Stimulated activated CD4-positive, alpha-beta T cell treated with anti-CD3 and anti-CD28 coated beads, Interleukin-15, amount 100 ng/mL, for 48 hours (primary cell): ENCODE measurements around the gene OXGR1.
"Not testable (repeated sequence)": the region's sequence is repeated elsewhere in the genome, so short reads cannot be mapped to it uniquely, and the experiment has no call there.

ENCODE experiments used
- DNase-seq, 2 donors: peaks; one replicate each; pipeline ENCODE4 v3.0.0-alpha.2; 2020; ENCODE audit warnings: low read depth in 2 of 2

OXGR1 gene

DNA sequence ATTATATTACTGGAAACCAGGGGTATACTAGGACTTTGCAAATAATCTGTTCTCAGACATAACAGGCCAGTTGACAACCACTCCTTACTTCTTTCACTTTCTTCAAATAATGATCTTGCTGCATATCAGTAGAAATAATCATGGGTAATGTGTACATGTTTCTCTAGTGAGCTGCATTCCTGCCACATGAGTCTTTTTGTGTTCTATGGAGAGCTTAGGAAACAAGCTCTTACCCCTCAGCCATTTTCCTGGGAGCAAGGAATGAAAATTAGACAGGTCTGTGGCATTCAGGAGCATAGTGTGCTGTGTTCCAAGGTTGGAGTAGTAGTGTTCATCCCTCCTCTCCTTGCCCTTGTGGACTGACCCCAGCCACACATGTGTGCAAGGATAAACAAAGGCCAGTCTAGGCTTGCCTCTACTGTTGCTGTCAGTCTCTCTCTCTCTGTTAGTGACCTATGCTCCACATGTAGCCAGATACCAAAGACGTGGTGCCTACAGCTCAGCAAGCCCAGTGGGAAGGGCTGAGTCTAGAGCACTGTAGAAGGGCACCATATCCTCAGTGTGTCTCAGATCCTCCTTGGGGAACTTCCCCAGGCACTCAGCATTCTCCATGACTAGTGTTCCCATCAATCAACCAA is 11.5 kb upstream of the OXGR1 start:
- DNase-seq = no peak

DNA sequence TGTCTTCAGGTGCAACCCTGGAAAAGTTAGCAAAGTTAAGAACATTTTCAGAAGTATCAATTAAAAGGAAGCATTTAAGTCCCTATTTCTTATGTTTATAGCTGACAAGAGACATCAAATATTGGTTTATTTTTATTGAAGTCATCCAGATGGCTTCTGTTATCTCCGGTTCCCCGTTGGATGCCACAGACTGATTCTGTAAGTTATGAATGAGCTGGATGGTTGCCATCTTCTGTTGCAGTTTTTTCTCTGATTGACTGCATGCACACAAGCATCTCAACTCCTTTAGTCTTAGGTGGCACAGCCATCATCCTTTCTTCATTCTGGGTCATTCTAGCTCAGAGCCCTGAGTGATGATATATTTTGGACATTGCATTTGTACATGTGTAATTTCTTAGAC is 10.6 kb upstream of the OXGR1 start:
- no peak for DNase-seq

DNA sequence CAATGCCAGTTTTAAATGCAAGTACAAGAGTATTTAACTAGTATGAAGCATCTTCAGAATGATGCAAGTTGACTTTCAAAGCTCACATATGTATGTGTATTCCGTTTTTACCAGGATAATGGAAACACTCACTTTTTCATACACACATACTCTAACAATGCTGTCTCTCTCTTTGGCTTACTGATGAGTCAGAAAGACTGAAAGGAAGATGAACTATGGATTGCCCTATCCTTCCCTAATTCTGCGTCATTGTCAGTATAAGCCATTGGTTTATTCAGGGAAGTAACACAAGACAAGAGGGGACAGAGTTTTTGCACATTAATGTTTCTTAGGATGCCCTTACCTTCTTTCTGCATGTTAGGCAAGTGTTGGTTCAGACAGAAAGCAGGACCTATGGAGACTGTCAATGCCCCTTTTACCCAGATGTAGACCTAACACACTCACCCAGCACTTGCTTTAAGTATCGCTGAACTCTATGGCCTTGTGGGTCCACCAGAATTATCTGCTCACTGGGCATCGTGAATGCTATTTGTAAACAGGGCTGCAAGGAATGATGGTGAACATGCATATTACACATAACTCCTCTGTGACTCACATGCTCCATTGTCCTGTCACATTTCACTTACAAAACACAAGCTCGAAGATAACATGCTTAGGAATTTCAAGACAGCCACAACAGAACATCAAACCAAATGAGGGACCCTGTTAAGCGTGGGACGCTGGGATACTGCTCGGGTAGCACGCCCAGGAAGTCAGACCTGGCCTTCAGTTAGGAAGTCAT is 10.0 kb upstream of the OXGR1 start:
- DNase-seq = no peak

DNA sequence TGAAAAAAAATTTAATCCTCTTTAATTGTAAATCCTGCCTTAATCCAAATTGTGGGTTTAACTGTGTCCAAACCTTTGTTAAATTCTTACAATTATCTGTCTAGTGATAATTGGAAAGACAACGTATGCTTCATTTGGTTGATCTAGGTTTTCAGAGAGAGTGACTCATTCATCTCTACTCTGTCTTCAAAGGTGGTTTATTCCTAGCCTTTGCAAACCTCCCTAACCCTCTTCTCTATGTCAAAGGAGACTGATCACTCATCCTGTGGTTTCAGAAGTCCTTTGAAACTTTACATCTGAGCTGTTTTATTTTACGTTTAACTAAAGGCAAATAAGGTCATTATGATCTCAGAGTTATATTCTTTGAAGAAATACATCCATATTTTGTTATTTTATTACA is 8.8 kb upstream of the OXGR1 start:
- no peak for DNase-seq

DNA sequence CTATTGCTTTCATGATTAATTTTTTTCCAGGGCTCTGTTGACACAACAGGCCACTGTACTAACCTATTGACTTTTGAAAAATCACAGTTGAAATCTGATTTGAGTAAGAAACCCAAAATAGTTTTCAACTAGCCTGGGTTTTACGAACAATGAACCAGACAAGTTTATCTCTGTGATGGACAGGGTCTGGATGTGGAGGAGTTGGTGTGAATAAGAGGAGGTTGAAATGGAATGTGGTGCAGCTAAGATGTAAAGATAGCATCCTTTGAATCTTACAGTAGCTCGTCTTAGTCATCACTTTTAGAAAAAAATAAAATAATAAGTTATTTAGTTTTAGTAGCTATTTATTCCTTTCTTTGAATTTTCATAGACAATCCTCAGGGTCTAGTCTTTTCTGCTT is 8.3 kb upstream of the OXGR1 start:
- no peak for DNase-seq

DNA sequence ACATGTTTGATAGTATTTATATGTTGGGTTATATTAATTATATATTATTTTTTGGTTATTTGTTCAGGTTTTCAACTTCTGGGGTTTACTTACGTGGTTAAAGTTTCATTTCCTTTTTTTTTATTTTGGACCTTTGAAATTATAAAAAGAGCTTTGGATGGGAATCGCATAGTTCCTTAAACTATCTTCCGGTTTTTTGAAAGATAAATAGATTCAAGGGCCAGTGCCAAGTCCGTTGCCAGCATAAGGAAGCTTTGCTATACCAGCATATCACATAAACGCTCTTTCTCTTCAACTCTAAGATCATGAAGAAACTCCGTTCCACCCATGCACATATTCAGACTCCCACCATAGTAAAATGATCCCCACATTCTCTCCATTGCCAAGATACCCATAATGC is 7.4 kb upstream of the OXGR1 start:
- DNase-seq = no peak

DNA sequence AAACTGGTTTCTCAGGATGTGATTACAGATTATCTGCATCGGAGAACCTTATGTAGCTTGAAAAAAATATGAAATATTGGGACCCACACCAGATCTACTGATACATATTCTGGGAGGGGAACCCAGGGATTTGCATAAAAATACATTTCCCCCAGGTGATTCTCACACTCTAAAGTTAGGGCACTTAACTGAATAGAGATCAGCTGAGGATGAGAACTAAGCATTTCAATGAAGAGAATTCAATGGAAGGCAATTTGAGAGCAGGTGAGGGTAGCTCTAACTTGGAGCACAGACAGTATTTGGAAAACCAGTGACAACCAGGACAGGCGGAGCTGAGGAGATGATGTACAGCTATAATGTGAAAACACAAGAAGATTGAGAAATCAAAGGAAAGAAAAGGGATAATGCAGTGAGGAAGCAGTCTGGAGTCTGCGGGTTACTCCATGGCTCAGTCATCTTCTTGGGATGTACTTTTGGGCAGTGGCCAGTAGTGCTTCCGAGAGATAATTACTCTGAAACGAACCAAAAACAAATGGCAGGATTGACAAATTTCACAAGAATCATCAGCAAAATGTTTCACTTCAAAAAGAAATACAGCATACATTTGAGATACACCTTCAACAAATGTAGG is 6.1 kb upstream of the OXGR1 start:
- DNase-seq = no peak

DNA sequence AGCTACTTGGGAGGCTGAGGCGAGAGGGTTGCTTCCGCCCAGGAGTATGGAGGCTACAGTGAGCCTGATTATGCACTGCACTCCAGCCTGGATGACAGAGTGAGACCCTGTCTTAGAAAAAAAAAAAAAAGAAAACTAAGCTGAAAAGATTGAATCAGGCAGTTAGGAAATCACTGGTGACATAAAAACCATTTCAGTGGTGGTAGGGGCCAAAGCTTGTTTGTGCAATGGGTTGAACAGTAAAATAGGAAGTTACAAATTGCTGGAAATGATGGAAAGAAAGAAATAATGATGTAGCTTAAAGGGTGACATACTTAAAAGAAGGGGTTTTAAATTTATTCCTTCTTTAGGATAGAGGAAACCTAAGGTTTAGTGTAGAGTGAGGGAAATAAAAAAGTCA is 4.8 kb upstream of the OXGR1 start:
- no peak for DNase-seq

DNA sequence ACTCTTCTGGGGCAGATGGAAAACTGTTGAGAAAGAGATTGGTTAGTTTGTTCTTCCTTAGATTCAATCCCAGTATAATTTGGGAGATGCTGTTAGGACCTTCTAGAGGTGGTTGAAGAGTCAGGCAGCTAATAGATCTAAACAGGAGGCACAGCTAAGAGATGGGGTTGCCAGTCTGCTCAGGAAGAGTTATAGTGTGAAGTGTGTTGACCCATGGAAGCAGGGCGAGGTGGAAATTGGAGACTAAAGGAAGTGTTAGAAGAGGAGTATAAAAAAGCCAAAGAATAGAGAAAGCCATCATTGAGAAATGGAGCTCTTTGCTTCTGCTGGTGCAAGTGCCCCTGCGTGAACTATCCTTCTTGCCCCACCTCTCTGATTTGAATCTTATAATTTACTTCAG is 3.8 kb upstream of the OXGR1 start:
- no peak for DNase-seq

DNA sequence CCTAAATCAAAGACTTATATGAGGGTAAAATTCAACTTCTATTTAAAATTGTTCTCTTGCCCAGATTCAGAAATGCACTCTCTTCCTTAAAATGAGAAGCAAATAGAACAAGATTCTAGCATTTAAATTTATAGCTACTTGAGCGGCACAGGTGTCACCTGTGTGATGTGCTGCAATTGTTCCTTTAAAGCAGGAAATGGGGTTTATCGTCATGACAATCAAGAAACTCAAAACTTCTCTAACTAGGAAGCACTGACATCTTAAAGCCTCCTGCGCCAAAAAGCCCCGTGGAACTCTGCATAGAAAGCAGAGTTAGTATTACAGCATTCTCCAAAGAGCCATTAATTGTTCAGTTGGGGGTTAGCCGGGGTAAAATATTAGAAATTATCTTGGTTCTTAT is 2.6 kb upstream of the OXGR1 start:
- no peak for DNase-seq

DNA sequence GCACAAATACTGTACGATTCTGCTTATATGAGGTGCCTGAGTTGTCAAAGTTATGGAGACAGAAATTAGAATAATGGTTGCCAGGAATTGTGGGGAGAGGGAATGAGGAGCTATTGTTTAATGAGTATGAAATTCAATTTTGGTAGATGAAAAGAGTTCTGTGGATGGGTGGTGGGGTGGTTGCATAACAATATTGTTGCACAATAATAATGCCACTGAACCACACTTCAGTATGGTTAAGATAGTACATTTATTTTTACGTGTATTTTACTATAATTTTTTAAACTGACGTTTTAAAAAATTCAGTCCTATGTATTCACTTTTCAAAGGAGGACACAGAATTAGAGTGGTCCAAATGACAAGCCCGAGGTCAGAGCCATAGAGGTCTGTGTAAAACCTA is 1.8 kb upstream of the OXGR1 start:
- DNase-seq = no peak

DNA sequence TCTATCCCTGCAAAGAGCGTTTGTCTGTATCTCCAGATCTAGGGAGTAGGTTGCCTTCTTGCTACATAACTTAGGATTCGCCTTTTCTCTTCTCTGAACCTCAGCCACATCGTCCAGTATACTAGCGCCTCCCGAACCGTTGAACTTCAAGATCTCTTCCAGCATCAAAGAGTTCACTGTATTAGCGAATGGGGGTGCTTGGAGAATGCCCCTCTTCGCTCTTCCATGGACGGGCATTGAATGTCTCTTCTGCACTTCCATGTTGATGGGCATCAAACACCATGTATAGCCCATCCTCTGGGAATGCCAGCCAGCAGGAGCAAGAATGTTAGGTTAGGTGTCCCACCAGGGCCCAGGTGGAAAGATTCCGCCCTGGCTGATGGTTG is 575 bp upstream of the OXGR1 start:
- no peak for DNase-seq

DNA sequence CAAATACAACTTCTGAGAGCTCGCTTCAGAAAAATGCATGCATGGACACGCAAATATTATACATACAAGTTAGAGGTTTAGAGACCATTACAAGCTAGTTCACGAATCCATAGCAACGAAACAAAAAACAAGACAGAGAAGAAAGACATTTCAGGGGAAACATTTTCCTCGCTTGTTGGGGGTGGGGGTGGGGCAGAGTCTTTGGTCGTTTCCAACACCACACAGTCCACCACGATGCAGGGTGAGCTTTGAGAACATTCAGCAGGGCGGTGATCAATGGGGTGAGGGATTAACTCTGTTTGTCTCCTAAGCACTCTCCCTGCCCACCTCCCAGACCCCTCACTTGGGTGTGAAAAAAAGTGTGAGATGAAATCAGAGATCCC is 651 bp downstream of the OXGR1 start:
- DNase-seq = no peak

DNA sequence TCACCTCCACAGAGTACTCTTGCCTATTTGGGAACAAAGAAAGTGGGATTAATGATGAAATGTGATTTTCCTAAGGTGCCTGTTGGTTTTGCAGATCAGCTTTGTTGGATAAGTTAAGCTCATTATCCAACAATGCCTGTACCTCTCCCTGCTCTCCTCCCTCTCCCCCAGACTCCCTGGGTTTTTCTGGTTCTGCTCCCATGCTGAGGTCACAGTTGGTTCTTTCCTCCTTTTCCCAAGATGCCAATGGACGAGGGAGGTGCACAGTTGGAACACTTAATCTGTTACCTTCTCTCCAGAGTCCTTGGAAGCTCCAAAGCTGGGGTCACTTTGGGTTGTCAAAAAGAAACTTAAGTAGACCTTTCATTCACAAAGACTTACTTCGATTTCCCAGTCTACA is 1.6 kb downstream of the OXGR1 start:
- no peak for DNase-seq

DNA sequence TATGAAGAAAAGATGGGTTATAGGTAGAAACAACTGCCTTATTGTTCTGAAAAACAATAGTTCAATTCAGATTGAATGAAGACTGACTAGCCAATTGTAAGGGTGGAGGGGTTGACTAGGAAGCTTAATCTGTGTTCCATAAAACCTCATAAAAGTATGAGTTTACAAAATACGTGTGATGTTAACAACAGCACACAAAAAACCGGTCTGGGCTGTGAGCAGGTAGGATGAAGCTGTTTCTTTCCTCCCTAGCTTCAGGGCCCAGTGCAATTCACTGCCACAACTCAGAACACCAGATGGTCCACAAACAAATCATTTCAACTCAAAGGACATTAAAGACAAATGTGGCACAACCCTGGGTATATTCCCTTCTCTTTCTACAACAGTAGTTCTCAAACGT is 3.2 kb downstream of the OXGR1 start:
- DNase-seq = no peak

DNA sequence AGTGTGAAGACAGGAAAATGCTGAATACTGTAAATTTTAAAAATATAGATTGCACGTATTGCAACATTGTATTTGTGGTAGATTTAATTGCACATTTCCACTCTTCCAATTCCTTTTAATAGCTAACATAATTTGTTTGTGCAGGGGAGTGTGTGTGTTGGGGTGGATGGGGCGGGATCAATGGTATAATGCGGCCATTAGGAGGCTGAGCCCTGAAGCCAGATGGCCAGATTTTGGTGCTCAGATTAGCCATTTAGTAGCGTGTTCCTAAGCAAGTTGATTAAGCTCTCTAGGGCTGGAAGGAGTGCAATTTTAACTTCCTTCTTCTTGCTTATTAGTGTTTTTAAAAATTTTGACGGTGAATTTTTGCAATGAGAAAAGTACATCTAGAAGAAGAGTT is 5.8 kb downstream of the OXGR1 start:
- no peak for DNase-seq

DNA sequence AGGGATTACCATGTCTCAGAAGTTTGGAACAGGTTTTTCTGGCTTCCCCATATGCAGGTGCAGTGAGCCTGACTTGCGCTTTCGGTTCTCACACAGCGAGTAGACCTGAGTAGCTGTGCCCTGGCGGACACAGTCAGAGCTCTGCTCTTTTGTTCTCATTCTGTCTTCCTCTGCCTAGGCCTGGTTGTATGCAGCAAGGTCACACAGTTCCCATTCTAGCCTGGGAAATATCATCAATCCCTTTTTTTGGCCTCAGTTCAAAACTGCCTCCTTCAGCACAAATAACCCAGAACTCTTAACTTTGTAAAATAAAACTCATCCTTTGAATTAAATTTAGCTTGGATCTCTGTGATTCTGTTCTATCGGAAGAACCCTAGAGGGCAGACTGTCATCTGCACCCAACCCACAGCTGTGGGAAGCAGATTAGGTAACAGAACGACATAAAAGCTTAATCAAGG is 10.2 kb downstream of the OXGR1 start:
- peak in 1 of 2 donors; percentile 1 for DNase-seq

DNA sequence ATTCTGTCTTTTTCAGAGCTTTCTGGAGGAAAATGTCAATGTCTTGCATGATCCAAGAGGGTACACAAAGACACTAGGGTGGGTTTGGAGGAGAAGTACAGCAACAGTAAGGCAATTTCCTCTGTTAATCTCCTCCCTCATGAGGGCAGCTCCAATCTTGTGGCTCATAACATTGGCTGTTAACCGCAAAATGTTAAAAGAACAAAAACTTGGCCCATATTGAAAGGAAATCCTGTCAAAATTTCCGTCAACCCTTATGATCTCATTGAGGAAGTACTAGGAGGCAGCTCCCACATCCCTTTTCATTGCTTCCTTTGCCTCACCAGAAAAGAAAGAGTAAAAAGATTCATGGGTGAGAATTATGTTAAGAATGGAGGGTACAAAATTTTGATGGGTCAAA is 11.6 kb downstream of the OXGR1 start:
- DNase-seq = no peak

DNA sequence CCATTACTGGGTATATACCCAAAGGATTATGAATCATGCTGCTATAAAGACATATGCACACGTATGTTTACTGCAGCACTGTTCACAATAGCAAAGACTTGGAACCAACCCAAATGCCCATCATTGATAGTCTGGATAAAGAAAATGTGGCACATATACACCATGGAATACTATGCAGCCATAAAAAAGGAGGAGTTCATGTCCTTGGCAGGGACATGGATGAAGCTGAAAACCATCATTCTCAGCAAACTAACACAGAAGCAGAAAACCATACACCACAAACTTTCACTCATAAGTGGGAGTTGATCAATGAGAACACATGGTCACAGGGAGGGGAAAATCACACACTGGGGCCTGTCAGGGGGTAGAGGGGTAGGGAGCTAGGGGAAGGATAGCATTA is 14.4 kb downstream of the OXGR1 start:
- not testable (repeated sequence) for DNase-seq

DNA sequence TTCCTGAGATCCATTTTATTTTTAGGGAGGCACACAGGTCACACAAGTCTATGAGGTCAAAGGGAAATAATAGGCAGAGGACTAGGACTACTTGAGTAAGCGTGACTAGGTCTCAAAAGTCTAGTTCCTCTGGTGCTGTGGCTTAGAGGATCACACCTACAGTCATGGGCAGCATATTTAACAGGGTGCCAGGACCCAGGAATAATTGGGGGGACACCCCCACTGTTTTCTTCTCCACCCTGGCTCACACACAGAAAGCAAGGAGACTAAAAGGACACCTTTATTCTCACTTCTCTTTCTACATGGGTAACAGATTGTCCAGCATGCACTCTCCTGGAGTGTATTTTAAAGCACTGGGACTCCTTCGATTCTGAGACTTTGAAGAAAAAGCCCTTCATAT is 26.2 kb downstream of the OXGR1 start:
- DNase-seq = no peak

DNA sequence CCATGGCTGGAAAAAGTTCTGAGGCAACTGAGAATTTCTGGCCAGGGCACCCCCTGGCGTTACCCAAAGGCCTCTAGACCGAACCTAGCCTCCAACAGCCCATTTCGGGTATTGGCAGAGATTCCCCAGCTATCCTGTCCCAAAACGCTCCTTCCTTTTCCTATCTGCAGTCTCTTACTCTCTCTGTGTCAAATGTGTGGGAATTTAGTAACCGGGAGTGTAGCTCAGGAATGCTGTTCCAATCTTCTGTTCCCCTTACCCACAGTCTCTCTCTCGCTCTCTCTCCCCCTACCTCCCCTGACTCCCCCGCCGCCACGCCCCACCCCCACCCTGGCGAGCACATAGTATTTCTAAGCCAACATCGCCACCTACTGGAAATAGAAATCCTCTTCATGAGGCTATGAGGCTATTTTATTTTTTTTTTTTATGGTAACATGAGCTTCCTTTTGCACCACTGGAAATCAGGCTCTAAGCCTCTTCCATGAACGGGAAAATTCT is 27.0 kb downstream of the OXGR1 start:
- no peak for DNase-seq

DNA sequence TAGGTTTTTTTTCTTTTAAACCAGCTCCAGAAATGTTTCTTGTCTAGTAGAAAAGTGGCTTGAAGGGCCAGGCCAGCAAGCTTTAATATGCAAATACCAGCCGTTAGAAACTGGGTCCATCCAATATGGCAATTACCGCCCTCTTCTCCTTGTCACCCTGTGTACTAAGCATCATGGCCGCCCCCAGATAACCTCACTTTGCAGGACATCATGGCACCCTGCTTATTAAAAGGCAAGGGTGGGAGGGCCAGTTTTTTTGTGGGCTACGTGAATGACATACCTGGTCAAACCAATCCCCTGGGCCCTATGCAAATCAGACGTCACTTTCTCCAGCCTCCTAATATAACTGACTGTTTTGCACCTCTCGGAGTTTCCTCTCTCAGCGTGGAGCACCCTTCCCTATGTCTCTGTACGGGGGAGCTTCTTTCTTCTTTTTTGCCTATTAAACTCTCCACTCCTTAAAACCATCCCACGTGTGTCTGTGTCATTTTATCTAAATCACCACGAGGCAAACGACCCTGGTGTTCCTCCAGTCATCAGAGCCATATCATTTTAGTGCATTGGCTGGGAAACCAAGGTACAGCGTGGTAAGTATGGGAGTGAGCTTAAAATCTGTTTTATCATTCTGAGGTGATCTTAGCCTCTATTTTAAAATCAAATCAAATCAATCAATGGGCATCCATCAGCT is 27.7 kb downstream of the OXGR1 start:
- DNase-seq = no peak
